OCI-LY3 (cell line): ENCODE results near the gene ARR3.
A peak's percentile ranks its signal among the peaks of the same experiment; 100 is the strongest.
"Not testable (repeated sequence)": the region's sequence is repeated elsewhere in the genome, so short reads cannot be mapped to it uniquely, and the experiment has no call there.

Source experiments
- H2AFZ ChIP-seq: fragments of 200-600, 300-600 bp; shearing (Covaris generic); 2 replicates; pipeline ENCODE4 v1.6.0; 2014; ENCODE audit warnings: antibody characterized with exemption, low read depth, low read length
- H3K27ac ChIP-seq: fragments of 200-600, 300-600 bp; sonication (generic); 2 replicates; pipeline ENCODE4 v1.5.1; 2014; ENCODE audit warnings: mild to moderate bottlenecking, low read length, moderate library complexity, mixed read lengths
- H3K27me3 ChIP-seq: fragments of 200-600, 300-600 bp; sonication (generic); 2 replicates; pipeline ENCODE4 v1.6.1; 2014; ENCODE audit warnings: low read depth, low read length, mixed read lengths
- H3K36me3 ChIP-seq: fragments of 200-600, 300-600 bp; sonication (generic); replicated peaks from 2 replicates; pipeline ENCODE3; 2014; ENCODE audit warnings: low read depth, low read length, mixed read lengths
- H3K4me1 ChIP-seq: fragments of 300-600, 200-600 bp; sonication (generic); 2 replicates; pipeline ENCODE4 v1.6.1; 2014; ENCODE audit warnings: low read length, mixed read lengths
- H3K4me2 ChIP-seq: fragments of 200-600, 300-600 bp; sonication (generic); 2 replicates; pipeline ENCODE4 v1.6.1; 2014; ENCODE audit warnings: low read length, mixed read lengths
- H3K4me3 ChIP-seq: fragments of 300-600, 200-600 bp; sonication (generic); 2 replicates; pipeline ENCODE4 v1.5.1; 2014; ENCODE audit warnings: antibody characterized with exemption, mild to moderate bottlenecking, low read length, moderate library complexity
- H3K79me2 ChIP-seq: fragments of 300-600, 200-600 bp; shearing (Covaris generic); 2 replicates; pipeline ENCODE4 v1.6.1; 2014; ENCODE audit warnings: mild to moderate bottlenecking, low read length, mixed read lengths
- H3K9ac ChIP-seq: fragments of 300-600, 200-600 bp; shearing (Covaris generic); 2 replicates; pipeline ENCODE4 v1.6.0; 2014; ENCODE audit warnings: mild to moderate bottlenecking, low read length, moderate library complexity
- H3K9me3 ChIP-seq: fragments of 200-600, 300-600 bp; shearing (Covaris generic); 2 replicates; pipeline ENCODE4 v1.6.1; 2014; ENCODE audit warnings: low read length, mixed read lengths; ENCODE audit not compliant: insufficient read depth
- H4K20me1 ChIP-seq: fragments of 200-600, 300-600 bp; sonication (generic); 2 replicates; pipeline ENCODE4 v1.6.1; 2016; ENCODE audit warnings: low read length, mixed read lengths; ENCODE audit not compliant: insufficient read depth
- EZH2phosphoT487 ChIP-seq: fragments of 200-600 bp; shearing (Covaris generic); IDR thresholded peaks from 2 replicates; pipeline ENCODE4 v1.6.1; 2018; ENCODE audit warnings: antibody characterized with exemption, mixed run types, low read depth
- TF ChIP-seq, protein P1 (sequence below): fragments of 200-600, 300-600 bp; sonication (generic); IDR thresholded peaks from 2 replicates; pipeline ENCODE4 v1.5.1; 2014; ENCODE audit warnings: antibody characterized with exemption, low read length, low read depth

The ARR3 gene

DNA sequence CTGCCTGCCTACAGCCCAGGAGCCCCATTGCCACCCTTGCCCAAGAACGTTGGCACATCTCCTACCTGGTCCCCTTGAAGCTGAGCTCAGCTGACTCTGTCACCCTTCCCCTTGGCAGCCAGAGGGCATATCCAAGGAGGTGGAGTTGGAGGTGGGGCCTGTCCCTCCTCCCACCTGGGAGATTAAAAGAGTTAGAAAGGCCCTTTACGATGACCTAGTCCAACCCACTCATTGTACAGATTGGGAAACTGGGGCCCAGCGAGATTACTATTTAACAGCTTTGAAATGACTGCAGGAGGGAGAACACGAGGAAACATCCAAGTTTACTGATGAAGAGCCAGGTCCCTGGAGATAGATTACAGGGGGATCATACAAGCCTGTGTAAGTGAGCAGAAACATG lies 8.0 kb upstream of the ARR3 start, which contains the start of gene P2RY4:
Gene P2RY4 (minus strand): TSS at position 101 of the 400 bp plus-strand sequence. CDS start 580 bp downstream, outside the sequence.
- Histone ChIP-seq H2AFZ (no peak within 1 kb of the TSS), H3K36me3 (no peaks in the 10 kb centered on the region), H3K79me2 (no peaks in the 10 kb centered on the region), H3K4me1 (no peaks in the 10 kb centered on the region; the same call in 1 of the 2 replicates), H3K27ac (no peak within 1 kb of the TSS), H3K9ac (no peak within 1 kb of the TSS), H3K4me3 (no peak within 1 kb of the TSS), H4K20me1 (no peaks in the 10 kb centered on the region), H3K4me2 (no peak within 1 kb of the TSS), H3K27me3 (no peaks in the 10 kb centered on the region), H3K9me3 (no peaks in the 10 kb centered on the region)
- TF ChIP-seq EZH2phosphoT487: no peak
- TF ChIP-seq, protein P1, sequence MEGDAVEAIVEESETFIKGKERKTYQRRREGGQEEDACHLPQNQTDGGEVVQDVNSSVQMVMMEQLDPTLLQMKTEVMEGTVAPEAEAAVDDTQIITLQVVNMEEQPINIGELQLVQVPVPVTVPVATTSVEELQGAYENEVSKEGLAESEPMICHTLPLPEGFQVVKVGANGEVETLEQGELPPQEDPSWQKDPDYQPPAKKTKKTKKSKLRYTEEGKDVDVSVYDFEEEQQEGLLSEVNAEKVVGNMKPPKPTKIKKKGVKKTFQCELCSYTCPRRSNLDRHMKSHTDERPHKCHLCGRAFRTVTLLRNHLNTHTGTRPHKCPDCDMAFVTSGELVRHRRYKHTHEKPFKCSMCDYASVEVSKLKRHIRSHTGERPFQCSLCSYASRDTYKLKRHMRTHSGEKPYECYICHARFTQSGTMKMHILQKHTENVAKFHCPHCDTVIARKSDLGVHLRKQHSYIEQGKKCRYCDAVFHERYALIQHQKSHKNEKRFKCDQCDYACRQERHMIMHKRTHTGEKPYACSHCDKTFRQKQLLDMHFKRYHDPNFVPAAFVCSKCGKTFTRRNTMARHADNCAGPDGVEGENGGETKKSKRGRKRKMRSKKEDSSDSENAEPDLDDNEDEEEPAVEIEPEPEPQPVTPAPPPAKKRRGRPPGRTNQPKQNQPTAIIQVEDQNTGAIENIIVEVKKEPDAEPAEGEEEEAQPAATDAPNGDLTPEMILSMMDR: no peak

DNA sequence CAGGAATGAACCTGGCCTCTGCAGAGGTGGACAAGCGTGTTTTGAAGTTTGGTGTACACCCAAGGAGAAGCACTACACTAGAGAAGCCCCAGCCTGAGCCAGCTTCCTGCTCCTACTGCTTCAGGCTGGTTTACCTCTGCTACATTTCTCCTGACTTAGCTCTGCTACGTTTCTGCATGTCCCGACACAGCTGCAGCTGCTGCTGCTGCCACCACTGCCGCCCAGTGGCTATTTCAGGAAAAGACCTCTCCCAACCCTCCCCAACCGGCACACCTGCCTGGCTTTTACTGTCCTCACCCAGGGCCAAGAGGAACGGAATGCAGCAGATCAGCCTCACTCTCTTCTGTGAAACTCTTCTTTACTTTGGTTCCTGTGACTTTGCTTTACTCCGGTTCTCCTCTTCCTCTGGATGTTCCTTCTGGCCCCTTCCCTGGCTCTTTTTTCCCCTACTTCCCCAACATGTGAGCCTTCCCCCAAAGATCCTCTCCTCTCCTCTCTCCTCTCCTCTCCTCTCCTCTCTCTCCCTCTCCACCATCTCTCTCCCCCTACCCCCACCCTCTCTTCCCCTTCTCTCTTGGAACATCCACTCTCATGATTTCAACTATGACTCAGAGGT lies 5.1 kb upstream of the ARR3 start:
- Histone ChIP-seq H3K4me1 (no peaks in the 10 kb centered on the region; the same call in 1 of the 2 replicates), H3K9ac (no peak overlapping the region), H3K27ac (no peak overlapping the region), H3K27me3 (no peaks in the 10 kb centered on the region), H3K4me2 (no peak overlapping the region), H2AFZ (no peak overlapping the region), H3K36me3 (no peaks in the 10 kb centered on the region), H3K9me3 (no peaks in the 10 kb centered on the region), H4K20me1 (no peaks in the 10 kb centered on the region), H3K4me3 (no peak overlapping the region), H3K79me2 (no peaks in the 10 kb centered on the region)
- no peak for TF ChIP-seq EZH2phosphoT487
- TF ChIP-seq, protein P1: peak; percentile 52

DNA sequence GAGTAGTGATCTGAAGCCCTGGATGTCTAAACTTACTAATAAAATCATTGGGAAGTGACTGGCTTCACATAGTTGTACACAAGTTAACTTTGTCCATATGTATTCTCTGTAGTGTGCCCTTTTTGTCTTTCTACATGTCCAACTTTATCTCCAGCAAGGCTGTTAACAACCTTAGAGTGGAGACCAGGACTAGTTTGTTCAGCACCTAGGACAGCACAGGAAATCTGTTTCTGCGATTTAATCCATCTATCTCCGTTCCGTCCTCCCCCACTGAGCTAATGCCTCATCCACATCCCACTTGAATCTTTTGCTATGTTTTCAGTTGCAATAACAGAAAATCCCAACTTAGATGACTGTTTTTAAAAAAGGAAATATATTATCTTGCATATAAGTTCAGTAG lies 3.4 kb upstream of the ARR3 start:
- TF ChIP-seq, protein P1: no peak
- no peak for TF ChIP-seq EZH2phosphoT487

DNA sequence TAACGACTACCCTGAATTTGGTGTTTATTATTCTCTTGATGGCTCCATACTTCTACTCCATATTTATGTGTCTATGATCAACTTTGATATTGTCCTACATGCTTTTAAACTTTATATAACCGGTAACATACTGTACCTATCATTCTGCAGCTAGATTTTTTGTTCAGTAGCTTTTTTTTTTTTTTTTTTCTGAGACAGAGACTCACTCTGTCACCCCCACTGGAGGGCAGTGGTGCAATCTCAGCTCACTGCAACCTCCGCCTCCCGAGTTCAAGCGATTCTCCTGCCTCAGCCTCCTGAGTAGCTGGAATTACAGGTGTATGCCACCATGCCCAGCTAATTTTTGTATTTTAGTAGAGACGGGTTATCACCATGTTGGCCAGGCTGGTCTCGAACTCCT lies 5.9 kb downstream of the ARR3 start:
- not testable (repeated sequence) for H4K20me1 ChIP-seq, H3K9me3 ChIP-seq, H3K9ac ChIP-seq, H3K27ac ChIP-seq, H3K27me3 ChIP-seq, H2AFZ ChIP-seq, H3K4me1 ChIP-seq, H3K4me2 ChIP-seq, H3K36me3 ChIP-seq, H3K79me2 ChIP-seq, H3K4me3 ChIP-seq

More for the DNA sequence above, 3.4 kb upstream of the ARR3 start:
- Histone ChIP-seq H3K9ac (no peak overlapping the region), H3K4me2 (no peak overlapping the region), H3K27ac (no peak overlapping the region), H4K20me1 (no peaks in the 10 kb centered on the region), H3K27me3 (no peaks in the 10 kb centered on the region), H3K79me2 (no peaks in the 10 kb centered on the region), H3K9me3 (no peaks in the 10 kb centered on the region), H3K4me1 (no peaks in the 10 kb centered on the region), H3K36me3 (no peaks in the 10 kb centered on the region), H2AFZ (no peak overlapping the region), H3K4me3 (no peak overlapping the region)
